NB4 (cell line): Measurements from ENCODE around the gene DUSP7.

ENCODE experiments used
- POLR2A ChIP-seq: IDR thresholded peaks from 2 replicates; pipeline ENCODE4 v1.6.1; 2011; ENCODE audit warnings: mild to moderate bottlenecking; ENCODE audit not compliant: insufficient read length; ENCODE audit errors: extremely low read depth
- TF ChIP-seq, protein P1 (sequence below): IDR thresholded peaks from one replicate; pipeline ENCODE4 v1.5.1; 2012; ENCODE audit warnings: low read depth, low read length
- TF ChIP-seq, protein P2 (sequence below): IDR thresholded peaks from 2 replicates; pipeline ENCODE4 v1.6.1; 2011; ENCODE audit warnings: low read depth, low read length

DNA sequence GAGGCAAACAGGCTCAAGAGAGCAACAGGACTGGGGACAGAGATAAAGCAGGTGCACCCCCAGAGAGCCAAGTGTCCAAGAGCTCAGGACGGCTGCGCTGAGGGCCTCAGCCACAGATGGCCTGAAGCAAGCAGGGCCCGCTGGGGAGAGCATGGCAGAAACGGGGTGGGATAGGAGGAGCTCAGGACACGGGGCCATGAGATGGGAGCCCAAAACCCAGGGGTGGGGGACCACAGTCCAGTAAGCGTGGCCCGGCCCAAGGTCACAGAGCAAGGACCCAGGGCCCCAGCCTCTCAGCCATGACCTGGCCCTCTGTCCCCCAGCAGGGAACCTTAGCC, 9.5 kb downstream of the DUSP7 start:
- TF ChIP-seq, protein P1, sequence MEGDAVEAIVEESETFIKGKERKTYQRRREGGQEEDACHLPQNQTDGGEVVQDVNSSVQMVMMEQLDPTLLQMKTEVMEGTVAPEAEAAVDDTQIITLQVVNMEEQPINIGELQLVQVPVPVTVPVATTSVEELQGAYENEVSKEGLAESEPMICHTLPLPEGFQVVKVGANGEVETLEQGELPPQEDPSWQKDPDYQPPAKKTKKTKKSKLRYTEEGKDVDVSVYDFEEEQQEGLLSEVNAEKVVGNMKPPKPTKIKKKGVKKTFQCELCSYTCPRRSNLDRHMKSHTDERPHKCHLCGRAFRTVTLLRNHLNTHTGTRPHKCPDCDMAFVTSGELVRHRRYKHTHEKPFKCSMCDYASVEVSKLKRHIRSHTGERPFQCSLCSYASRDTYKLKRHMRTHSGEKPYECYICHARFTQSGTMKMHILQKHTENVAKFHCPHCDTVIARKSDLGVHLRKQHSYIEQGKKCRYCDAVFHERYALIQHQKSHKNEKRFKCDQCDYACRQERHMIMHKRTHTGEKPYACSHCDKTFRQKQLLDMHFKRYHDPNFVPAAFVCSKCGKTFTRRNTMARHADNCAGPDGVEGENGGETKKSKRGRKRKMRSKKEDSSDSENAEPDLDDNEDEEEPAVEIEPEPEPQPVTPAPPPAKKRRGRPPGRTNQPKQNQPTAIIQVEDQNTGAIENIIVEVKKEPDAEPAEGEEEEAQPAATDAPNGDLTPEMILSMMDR: no peak
- no peak for TF ChIP-seq POLR2A
- TF ChIP-seq, protein P2, sequence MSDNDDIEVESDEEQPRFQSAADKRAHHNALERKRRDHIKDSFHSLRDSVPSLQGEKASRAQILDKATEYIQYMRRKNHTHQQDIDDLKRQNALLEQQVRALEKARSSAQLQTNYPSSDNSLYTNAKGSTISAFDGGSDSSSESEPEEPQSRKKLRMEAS: no peak
